HCEC 1CT (cell line): ENCODE data around the gene ZIM2.

ENCODE experiments used
- DNase-seq: peaks from one replicate; pipeline ENCODE4 v3.0.0-alpha.2; 2017

The ZIM2 gene

DNA sequence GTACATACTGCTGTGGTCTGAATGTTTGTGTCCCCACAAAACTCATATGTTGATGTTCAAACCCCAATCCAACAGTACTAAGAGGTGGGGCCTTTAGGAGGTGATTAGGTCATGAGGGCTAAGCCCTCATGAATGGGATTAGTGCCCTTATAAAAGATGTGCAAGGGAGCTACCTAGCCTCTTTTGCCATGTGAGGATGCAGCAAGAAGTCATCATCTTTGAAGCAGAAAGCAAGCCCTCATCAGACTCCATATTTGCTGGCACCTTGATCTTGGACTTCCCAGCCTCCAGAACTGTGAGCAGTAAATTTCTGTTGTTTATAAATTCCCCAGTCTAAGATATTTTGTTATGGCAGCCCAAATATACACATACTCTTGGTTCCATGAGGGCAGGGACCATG lies 33.9 kb downstream of the ZIM2 start:
- no peak for DNase-seq

DNA sequence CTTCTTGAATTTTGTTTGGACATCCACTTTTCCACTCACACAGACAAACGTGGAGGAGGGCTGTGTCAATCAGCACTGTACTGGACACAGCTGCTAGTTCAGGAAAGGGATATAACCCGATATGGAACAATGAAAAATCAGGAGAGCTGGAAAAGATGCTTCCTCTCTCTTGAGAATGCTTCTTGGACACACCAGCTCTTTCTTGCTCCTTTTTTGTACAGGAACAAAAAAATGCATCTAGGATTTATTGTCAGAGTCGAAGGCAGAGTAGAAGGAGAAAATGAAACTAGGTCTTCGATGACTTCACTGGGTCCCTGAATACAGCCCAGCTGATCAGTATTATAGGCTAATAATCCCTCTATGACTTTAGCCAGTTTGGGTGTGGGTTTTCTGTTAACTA lies 62.2 kb downstream of the ZIM2 start:
- no peak for DNase-seq

DNA sequence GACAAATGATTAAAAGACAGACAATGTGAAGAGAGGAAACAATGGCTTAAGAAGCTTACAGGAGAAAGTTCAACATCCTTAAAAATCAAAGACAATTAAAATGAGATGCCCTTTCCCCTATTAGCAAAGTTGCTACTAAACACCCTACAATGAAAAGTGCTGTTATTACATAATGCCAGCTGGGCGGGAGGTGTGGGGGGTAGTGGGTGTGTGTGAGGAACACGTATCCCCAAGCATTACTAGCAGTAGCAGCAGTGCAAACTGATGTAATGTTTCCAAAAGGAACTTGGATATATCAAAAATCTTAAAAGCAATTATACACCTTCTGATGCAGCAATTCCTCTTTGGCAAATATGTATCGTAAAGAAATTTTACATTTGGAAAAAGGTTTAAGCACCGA lies 70.9 kb downstream of the ZIM2 start:
- no peak for DNase-seq

DNA sequence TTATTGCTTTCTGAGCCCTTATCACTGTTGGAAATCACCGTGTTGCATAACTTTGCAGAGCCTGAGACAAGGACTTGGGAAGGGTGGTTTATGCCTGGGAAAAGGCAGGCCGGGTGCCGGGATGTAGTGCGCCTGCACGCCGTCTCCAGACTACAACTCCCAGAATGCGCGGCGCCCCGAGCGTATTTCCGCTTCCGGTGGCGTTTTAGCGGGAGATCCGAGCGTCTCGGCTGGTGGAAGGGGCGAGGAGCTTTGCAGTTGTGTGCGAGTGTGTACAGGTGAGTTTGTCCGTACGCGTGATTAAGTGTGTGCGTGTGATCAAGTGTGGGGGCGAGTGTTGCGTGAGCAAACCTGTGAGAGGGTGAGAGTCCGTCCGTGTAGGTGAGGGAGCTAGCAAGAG lies 75.4 kb downstream of the ZIM2 start:
- DNase-seq: no peak

DNA sequence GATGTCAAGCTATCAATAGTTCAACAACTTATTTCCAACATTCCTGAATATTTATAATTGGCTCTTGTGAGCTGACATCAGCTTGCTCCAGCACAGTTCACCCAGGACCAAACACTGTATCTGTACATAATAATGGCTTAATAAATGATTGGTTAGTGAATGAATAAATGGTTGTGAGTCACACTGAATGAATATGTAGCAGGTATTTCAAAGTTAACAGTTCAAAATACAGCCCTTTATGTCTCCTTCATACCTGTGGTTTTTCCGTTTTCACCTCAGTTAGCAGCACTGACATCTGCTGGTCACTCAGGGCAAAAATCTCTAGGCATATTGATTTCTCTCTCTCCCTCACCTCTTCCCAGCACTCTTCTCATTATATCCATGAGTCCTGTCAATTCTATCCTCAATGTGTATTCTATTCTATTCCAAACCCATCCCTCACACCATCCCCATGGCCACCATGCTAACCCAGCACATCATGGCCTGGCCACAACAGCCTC lies 76.3 kb downstream of the ZIM2 start:
- no peak for DNase-seq

DNA sequence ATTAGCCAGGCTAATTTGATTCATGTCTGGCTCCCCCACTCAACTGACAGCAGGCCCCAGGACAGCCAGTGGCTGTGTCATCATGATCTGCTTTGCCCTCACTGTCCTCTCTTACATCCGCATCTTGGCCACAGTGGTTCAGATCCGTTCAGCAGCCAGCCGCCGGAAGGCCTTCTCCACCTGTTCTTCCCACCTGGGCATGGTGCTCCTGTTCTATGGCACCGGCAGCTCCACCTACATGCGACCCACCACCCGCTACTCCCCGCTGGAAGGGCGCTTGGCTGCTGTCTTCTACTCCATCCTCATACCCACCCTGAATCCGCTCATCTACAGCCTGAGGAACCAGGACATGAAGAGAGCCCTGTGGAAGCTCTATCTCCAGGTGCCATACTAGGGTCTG lies 79.7 kb downstream of the ZIM2 start:
- DNase-seq: no peak

DNA sequence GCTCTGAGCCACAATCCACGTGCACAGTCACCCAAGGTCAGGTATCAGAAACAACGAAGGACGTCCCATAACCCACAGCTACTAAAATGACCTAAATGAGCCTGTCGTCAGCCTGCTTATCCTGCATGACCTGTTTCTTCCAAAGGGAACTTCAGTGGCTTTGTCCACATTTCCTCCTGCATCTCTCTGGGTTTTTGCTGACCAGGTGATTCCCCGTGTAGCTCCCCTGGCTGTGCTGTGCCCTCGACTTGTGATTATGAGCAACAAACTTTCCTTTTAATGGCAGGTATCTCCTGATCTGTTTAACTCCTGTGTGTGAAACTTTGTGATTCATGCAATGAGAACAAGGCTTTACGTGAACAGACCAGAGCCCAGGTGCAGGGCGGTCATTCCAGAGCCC lies 81.0 kb downstream of the ZIM2 start:
- DNase-seq: no peak

DNA sequence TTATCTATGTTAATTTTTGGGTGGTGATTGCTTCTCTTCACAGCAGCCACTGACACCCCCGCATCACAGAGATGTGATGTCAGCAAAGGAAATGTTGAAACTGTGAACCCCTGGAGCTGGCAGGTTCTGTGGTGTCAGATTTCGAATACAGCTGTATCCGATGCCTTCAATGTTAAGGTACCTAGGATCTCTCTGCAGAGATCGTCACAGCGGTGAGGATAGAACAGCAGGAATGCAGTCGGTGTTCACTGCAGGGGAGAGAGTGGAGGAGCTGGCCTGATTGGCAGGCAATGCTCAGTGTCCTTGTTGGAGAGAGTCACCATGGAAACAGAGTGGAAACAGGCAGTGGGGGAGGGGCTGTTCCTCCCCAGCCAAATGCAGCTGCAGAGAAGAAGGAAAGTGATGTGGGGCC lies 89.4 kb downstream of the ZIM2 start:
- no peak for DNase-seq

DNA sequence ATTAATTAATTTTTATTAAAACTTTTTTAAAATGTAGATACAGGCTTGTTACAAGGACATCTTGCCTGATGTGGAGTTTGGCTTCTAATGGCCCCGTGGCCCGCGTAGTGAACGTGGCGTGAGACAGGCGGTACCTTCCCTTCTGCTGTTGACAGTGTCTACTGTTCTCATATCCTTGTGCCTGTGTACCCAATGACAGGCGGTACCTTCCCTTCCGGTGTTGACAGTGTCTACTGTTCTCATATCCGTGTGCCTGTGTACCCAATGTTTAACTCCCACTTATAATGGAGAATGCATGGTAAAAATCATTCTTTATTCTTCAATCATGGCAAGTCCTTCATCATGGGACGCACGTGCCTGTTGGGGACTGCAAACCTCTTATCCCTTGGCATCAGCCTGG lies 89.9 kb downstream of the ZIM2 start:
- DNase-seq: no peak

DNA sequence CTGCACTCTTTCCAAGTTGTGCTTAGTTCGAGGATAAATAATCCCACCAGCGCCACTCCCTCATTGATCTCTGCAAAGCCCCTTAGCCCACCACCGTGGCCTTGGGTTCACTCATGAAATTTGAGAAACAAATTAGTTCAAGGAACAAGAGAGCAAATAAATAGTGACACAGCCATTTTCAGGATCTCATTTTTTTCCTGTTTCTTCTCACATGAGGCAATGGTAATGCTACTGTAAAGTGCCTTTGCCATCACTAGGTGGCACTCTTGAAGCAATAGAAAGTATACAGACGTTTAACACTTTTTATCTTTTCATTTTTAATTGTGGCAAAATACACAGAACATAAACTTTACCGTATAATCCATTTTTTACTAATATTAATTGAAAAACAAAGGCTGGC lies 92.1 kb downstream of the ZIM2 start:
- DNase-seq: no peak

DNA sequence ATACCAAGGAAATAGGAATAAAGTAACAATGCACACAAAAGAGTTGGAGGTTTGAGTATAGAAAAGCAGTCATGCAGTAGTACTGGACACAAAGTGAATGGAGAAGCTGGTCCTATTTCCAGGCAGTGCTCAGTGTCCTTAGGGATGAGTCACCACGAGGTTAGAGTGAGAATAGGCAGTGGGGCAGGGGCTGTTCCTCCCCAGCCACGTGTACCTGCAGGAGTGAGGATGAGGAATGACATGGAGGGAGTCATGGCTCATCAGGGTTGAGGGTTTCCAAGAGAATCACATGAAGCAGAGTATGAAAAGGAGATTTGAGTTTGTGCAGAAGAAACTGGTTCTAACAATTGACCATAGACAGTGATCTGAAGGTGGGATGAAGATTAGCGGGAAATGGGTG lies 94.2 kb downstream of the ZIM2 start:
- no peak for DNase-seq

DNA sequence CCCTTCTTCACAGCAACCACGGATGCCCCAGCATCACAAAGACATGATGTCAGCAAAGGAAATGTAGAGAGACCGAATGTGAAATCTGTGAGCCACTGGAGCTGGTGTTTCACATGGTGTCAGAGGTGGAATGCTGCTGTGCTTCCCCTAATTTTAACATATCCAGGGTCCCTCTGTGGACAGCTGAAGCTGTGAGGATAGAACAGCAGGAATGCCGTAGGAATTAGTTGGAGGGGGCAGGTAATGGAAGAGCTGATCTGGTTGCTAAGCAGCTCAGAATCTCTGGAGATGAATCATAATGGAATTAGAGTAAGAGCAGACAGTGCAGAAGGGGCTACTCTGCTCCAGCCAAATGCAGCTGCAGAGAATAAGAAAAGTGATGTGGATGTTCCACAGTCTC lies 100.0 kb downstream of the ZIM2 start:
- no peak for DNase-seq

DNA sequence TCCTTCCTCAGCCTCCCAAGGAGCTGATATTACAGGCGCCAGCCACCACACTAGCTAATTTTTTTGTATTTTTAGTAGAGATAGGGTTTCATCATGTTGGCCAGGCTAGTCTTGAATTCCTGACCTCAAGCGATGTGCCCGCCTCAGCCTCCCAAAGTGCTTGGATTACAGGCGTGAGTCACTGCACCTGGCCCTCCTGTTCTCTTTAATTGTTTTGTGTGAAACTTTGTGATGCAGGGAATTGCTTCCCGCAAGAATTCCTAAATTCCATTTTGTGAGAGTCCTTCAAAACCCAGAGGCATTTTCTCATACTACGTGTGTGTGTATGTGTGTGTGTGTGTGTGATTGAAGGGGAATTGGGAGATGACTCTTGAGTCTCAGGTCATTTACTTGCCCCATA lies 104.0 kb downstream of the ZIM2 start:
- DNase-seq: no peak

DNA sequence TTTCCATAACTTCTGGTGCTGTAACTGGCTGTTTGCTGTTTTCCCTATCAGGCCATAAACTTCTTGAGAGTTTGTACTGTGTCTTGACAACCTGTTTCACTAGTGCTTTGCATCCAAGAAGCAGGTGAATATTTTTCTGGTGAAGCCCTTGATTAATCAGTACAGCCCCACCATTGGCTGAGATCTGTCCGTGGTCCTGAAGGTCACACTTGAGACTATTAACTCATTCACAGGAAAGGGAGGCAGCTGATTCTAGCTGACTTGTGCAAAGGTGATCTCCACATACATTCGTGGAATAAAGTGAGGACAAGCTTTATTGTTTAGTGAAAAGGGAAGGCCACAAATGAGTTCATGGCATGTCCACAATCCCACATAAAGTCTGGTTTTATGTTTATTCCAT lies 107.5 kb downstream of the ZIM2 start:
- DNase-seq: no peak

DNA sequence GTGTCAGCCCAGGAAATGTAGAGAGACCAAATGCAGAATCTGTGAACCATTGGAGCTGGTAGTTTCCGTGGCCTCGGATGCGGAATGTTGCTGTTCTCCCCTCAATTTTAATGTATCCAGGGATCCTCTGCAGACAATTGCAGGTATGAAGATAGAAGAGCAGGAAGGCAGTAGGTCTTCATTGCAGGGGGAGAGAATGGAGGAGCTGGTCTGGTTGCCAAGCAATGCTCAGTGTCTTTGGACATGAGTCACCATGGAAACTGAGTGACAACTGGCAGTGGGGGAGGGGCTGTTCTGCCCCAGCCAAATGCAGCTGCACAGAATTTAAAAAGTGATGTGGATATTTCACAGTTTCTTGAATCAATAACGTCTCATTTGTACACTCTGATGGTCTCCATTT lies 112.8 kb downstream of the ZIM2 start:
- DNase-seq: no peak

DNA sequence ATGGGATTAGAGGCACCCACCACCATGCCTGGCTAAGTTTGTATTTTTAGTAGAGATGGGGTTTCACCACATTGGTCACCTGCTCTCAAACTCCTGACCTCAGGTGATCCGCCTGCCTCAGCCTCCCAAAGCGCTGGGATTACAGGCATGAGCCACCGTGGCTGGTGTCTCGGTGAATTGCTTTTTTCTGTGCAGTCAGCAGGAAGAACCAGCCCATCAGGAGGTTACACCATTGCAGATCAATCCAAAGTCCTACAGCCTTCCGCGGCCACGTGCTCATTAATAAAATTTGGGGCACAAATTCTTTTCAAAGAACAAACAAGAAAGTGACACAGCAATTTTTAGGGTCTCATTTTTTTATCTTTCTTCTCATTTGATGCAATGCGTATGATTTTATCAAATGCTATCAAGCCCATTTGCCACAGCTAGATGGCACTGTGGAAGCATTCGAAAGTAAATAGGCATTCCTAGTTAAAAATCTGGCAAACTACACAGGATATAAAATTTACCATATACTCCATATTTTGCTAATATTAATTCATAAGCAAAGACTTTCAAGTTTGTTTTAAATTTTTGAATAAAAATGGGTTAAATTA lies 114.6 kb downstream of the ZIM2 start:
- DNase-seq: no peak
